ENCODE measurements around the gene CHD6. TPM values are rescaled to one million over a fixed set of nuclear protein-coding genes. Genes with fewer than 3 reads are reported as not detected.

CHD6 gene
- total and polyA plus RNA-seq, 2 of the 13 experiments (the other 11 are each of a cell fraction or from before 2014, with no cell fraction given), result 14.4 to 52.0 TPM

GRCh38 chr20:41479113-41479512, 139.1 kb downstream of the CHD6 start:
- Histone ChIP-seq H2AFZ (ENCODE audit: low read length) (no peak overlapping the region), H3K4me3 (replicated peaks in 1 of 3; ENCODE audit: insufficient read depth in 1 of 3, low read depth in 2 of 3, low read length in 3 of 3) (no peak overlapping the region), H3K36me3 (replicated peaks in 1 of 2; ENCODE audit: control insufficient read depth in 1 of 2, insufficient read depth in 2 of 2, low read length in 2 of 2) (peaks cover 4 to 52% of the 10 kb centered on the region in 2 experiments), H3K27me3 (ENCODE audit: control insufficient read depth in 1 of 2, insufficient read depth in 2 of 2, low read length in 2 of 2) (no peaks in the 10 kb centered on the region), H3K27ac (ENCODE audit: extremely low read length, insufficient read depth, low read length) (no peak overlapping the region), H4K20me1 (ENCODE audit: insufficient read depth, low read length) (no peaks in the 10 kb centered on the region), H3K4me1 (ENCODE audit: insufficient read depth, low read length) (peaks cover 8% of the 10 kb centered on the region), H3K4me2 (ENCODE audit: low read depth, low read length) (no peak overlapping the region), H3K9ac (ENCODE audit: insufficient read depth, low read depth, low read length) (no peak overlapping the region), H3K9me3 (ENCODE audit: low read length) (no peaks in the 10 kb centered on the region), H3K79me2 (ENCODE audit: insufficient read depth, low read length) (no peaks in the 10 kb centered on the region)
- FAIRE-seq, result no peak
- no peak for DNase-seq (ENCODE audit: low spot score)
- no peak for TF ChIP-seq EEA1 (CRISPR knock-in tag; IDR thresholded peaks at IDR 0.05; ENCODE audit: borderline replicate concordance)
- TF ChIP-seq ZNF501 (CRISPR knock-in tag; IDR thresholded peaks at IDR 0.05), result no peak
- no peak for TF ChIP-seq XRCC5 (optimal IDR thresholded peaks at IDR 0.05; ENCODE audit: low read length)
- TF ChIP-seq FOXA3 (CRISPR knock-in tag; IDR thresholded peaks at IDR 0.05), result no peak
- no peak for TF ChIP-seq PITX1 (CRISPR knock-in tag; IDR thresholded peaks at IDR 0.05)
- no peak for TF ChIP-seq ZNF281 (CRISPR knock-in tag; IDR thresholded peaks at IDR 0.05; ENCODE audit: borderline replicate concordance)
- no peak for TF ChIP-seq NFE2L1 (CRISPR knock-in tag; IDR thresholded peaks at IDR 0.05; ENCODE audit: borderline replicate concordance)
- TF ChIP-seq SMYD3 (CRISPR knock-in tag; IDR thresholded peaks at IDR 0.05), result no peak
- TF ChIP-seq HNF4A (CRISPR knock-in tag; IDR thresholded peaks at IDR 0.05), result no peak
- TF ChIP-seq KAT7 (CRISPR knock-in tag; IDR thresholded peaks at IDR 0.05; ENCODE audit: borderline replicate concordance), result no peak
- no peak for TF ChIP-seq RBM39 (IDR thresholded peaks at IDR 0.05; ENCODE audit: low read depth, low read length, poor library complexity, severe bottlenecking)
- TF ChIP-seq POGK (CRISPR knock-in tag; conservative IDR thresholded peaks at IDR 0.05), result no peak
- no peak for TF ChIP-seq DZIP1 (CRISPR knock-in tag; IDR thresholded peaks at IDR 0.05)
- CTCF ChIA-PET (ENCODE audit: low intra/inter-chr PET ratio, low total read pairs), result no interaction called here
- in situ Hi-C loops (cut with HindIII; ENCODE audit: extremely low pct_ligation_motif_present, low pct_unique_long_range_greater_than_20kb), result no loop called here
- intact Hi-C loops (cut with micrococcal nuclease; ENCODE audit: unreplicated experiment), result no loop called here
- no peak for ATAC-seq
- no TSS peak for BruUV-seq (replicated peaks)
- WGBS (ENCODE audit: low lambda C conversion rate), result 92% methylated on average over 1 of the region's 1 CpG
- POLR2A ChIA-PET, result no interaction called here

Data from HepG2 (cell line).